GM19372 (cell line): ENCODE measurements around the gene BMPR1B.
"Not testable (repeated sequence)": the region's sequence is repeated elsewhere in the genome, so short reads cannot be mapped to it uniquely, and the experiment has no call there.

Experiments used
- ATAC-seq: cut with Tn5 transposase; IDR thresholded peaks from one replicate; pipeline ENCODE4 v1.9.1; 2021; ENCODE audit warnings: mild to moderate bottlenecking, low read depth, moderate library complexity; ENCODE audit not compliant: unreplicated experiment

The BMPR1B gene

GRCh38 chr4:95108883-95109421 lies 351.2 kb downstream of the BMPR1B start:
- ATAC-seq = no peak

- ATAC-seq = no peak
Measured at GRCh38 chr4:95114521-95114920, 356.8 kb downstream of the BMPR1B start.

DNA sequence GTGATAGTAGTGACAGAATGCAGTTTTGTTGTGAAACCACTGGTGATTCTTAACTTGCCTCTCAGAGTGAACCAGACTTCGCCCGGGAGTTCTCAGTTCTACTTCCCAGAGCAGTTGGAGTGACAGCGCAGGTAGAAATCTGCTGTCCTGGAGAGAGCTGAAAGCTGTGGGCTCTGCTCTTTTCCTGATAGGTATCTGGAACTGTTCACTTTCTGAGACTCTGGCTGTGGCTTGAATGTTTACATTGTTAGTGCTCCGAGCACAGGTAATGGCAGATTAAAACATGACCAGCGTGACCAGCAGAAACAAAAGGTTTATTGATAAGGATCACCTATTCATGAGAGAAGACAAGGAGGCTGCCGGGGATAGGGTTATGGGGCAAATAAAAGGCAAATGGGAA lies 360.7 kb downstream of the BMPR1B start:
- ATAC-seq = no peak

- no peak for ATAC-seq
Measured at GRCh38 chr4:95120456-95120855, 362.7 kb downstream of the BMPR1B start.

DNA sequence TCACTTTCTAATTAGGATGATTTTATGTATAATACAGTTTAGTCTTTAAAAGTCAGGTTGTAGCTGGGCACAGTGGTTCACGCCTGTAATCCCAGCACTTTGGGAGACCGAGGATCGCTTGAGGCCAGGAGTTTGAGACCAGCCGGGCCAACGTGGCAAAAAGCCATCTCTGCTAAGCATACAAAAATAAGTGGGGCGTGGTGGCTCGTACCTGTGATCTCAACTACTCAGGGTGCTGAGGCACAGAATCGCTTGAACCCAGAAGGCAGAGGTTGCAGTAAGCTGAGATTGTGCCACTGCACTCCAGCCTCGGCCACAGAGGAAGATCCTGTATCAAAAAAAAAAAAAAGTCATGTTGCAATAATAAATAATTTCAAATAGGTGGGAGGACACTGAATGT lies 364.2 kb downstream of the BMPR1B start:
- no peak for ATAC-seq

DNA sequence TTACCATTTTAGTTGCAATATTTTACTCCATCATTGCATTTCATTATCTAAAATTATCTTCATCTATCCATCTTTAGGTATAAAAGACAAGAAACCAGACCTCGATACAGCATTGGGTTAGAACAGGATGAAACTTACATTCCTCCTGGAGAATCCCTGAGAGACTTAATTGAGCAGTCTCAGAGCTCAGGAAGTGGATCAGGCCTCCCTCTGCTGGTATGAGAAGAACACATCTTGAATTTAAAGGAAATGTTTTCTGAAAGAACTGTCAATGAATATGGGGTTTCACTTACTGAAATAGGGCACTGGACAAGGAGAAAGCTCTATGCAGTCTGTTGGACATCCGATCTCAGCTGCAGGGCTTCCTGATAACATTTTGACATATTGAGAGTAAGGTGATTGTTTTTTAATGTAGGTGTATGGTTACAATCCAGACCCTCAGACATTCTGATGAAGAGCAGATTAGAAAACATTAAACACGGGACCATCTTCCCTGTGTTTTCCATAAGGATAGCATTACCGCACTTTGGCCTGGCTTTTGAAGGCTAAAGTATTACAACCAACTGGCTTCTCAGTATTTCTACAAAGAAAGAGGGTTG lies 367.2 kb downstream of the BMPR1B start:
- no peak for ATAC-seq

DNA sequence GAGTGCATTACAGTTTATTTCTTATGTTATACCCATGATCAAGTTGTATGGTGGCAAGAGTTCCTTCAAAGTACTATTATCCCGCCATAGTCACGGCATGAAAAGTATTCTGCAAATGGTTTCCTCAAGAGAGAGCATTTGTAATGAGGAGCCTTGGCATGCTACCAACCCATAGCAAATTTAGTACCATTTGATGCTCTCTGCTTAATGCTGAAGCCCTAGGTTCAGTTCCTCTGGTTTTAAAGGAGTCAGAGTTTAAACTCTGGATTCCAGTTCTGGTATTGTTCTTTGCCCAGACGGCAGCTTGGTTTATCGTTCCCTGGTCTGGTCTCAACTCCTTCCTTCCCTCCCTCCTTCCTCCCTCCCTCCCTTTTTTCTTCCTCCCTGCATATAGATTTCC lies 371.3 kb downstream of the BMPR1B start:
- ATAC-seq = no peak

DNA sequence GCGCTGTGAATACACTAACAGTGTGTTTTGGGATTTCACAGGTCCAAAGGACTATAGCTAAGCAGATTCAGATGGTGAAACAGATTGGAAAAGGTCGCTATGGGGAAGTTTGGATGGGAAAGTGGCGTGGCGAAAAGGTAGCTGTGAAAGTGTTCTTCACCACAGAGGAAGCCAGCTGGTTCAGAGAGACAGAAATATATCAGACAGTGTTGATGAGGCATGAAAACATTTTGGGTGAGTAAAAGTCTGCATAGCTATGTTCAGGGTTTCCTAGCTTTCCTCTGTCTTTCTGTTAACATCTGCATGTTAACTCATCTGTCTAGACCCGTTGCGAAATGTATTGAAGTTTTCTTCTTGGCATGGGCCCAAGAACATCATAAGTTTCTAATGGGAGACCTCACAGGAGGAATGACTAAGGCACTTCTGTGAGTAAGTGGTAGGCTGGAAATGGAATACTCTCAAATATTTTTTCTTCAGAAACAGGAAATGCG lies 372.1 kb downstream of the BMPR1B start:
- no peak for ATAC-seq

- not testable (repeated sequence) for ATAC-seq
Measured at GRCh38 chr4:95134016-95134415, 376.3 kb downstream of the BMPR1B start.

DNA sequence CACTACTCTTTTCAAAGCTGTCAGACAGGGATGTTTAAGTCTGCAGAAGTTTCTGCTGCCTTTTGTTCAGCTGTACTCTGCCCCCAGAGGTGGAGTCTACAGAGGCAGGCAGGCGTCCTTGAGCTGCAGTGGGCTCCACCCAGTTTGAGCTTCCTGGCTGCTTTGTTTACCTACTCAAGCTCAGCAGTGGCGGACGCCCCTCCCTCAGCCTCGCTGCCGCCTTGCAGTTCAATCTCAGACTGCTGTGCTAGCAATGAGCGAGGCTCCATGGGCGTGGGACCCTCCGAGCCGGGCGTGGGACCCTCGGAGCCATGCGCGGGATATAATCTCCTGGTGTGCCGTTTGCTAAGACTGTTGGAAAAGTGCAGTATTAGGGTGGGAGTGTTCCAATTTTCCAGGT lies 381.7 kb downstream of the BMPR1B start:
- not testable (repeated sequence) for ATAC-seq

DNA sequence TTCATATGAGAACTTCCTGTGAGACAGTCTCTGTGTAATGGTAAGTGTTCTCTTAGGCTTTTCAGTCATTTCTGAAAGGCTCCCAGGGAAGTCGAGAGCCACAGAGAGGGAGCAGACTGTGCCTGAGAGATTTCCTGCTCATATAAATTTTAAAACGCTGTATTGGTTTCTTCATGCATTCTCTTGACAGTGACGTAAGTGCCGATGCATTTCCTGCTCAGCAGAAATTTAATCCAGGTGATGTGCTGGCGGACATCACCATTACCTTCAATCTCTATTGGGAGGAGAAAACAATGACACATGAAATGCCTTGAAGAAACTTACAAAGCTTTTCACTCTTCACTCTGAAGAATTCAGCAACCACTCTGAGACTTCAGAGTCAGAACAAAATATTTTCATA lies 383.6 kb downstream of the BMPR1B start:
- ATAC-seq = no peak

DNA sequence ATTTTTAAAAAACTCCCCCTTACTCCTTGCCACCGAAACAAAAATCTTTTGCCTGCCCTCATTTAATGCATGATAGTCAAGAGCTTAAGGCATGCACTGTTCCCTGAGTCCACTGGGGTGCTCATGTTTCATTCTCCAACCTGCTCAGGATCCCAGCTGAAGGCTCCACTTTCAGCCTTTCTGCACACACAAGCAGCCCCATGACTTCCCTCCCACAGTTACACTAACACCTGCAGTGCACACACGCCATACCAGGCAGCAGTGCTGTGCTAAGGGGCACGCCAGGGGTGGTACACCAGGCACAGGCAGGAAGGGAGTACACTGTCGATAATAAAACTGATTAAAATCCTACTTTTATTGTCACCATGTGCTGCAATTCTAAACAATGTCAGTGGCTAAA lies 385.2 kb downstream of the BMPR1B start:
- ATAC-seq = no peak

- no peak for ATAC-seq
Measured at GRCh38 chr4:95151255-95151654, 393.5 kb downstream of the BMPR1B start.

DNA sequence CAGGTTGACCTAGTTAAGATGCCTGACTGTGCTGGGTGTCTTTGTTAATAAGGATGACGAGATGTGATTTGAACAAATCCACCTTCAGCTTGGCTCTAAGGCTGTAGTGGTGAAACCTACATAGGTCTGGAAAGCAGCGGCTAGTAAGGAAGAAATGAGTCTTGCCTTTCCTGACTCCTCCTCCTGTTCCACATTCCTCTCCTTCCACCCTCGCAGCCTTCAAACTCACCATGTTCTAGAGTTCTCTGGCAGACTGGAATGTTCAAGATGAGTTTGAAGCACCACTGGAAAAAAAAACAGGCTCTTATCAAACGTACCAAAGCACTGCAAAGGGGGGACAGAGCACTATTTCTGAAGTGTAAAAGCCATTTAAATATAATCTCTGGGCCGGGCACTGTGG lies 395.4 kb downstream of the BMPR1B start:
- no peak for ATAC-seq

DNA sequence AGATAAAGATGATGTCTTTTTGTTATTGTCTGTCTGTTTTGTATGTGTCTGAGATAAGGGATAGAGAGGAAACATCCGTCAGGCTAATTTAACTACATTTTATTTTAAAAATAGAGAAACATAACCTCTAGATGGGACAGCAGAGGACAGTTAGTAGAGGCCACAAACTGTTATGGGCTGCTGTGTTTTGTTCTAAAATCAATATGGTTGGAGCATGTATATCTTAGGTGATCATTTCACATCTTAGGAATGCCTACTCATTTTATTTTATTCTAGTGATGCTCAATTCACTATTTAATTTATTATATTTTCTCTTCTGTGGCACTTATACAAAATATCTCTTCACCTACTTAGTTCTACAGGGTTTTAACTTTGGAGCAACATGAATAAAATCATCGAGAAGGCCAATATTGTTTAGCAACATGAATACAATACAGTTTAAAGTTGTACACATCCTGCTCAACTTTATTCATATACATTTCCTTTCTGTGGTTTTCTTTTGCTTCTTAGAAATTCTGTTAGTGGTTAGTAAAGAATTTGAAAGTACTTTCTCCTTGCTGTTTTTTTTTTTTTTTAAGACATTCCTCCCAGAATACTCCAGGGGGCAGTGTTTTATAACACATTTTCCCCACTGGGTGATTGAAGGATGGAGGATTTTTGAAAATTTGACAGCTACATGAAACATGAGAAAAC lies 398.1 kb downstream of the BMPR1B start:
- no peak for ATAC-seq

DNA sequence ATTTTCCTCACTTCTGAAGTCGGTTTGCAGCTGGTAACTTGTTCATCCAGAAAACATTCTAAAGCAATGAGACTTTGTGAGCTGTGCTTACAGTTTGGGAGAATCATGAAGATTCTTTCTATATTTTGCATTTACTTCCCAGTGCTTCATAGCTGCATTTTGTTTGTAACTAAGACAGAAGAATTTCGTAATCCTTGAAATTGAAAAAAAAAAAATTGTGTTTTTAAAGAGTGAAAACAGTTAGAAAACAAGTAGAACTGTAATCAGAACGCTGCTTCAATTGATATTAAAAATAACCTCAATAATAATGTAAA lies 398.7 kb downstream of the BMPR1B start:
- no peak for ATAC-seq

DNA sequence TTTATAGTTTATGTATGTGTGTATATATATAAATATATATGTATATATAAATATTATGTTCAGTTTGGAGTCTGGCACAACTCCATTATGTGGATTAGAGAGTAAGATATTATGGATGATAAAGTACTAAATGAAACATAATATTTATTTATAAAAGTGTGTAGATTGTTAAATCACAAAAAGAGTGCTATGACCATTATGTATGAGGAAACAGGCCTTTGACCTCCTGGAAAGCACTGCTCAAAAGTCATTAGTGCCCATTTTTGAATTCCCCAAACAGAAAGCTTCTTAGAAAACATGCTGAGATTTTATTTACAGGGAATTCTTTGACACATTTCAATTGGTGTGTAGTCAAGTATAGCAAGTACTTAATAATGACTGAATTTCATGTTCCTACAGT lies 399.8 kb downstream of the BMPR1B start:
- no peak for ATAC-seq

DNA sequence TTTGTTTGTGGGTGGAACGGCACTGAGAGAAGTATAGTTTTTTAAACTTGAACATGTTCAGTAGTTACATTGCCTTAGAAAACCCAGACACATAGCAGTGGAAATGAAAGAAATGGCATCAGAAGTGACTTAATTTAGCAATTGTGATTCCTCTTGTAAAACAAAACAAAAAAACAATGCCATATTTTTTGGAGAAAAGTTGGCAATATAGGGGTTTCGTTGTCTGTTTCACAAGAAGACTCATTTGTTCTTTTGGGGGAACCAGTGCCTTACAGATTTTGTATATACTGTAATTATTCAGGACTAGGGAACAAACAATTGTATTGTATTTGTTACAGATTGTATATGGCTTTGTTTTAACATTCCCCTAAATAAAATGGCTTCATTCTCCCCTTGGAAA lies 400.3 kb downstream of the BMPR1B start:
- ATAC-seq = no peak

GRCh38 chr4:95158626-95159025 lies 400.9 kb downstream of the BMPR1B start:
- no peak for ATAC-seq

- ATAC-seq = no peak
Measured at GRCh38 chr4:95159384-95159783, 401.6 kb downstream of the BMPR1B start.

DNA sequence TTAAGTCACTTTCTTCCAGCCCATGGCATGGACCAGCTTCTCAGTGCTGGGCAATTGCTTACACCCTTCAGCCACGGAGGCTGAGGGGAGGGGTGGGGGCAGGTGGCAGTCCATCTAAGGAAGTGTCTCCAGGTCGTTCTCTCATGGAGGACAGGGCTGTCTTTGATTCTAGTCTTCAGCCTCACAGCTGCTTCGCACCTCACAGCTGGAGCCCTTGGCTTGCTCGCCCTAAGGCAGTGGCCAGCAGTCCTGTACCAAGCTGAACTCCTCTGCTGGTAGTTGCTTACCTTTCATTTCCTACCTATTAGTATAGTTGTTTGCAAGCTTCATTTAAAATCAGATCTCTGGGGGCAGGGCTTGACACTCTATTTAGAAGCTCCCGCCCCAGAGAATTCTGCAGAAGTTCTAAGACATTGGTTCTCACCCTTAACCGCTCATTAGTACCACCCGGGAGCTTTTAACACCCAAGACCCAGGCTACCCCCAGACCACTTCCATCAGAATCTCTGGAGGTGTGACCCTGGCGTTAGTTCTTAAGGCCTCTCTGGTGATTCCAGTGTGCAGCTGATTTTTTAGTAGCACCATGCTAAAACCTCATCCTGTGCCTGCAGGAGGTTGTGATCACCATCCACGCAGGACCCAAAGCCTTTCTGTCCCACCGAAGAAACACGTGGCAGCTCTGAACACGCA lies 404.2 kb downstream of the BMPR1B start:
- ATAC-seq = no peak

DNA sequence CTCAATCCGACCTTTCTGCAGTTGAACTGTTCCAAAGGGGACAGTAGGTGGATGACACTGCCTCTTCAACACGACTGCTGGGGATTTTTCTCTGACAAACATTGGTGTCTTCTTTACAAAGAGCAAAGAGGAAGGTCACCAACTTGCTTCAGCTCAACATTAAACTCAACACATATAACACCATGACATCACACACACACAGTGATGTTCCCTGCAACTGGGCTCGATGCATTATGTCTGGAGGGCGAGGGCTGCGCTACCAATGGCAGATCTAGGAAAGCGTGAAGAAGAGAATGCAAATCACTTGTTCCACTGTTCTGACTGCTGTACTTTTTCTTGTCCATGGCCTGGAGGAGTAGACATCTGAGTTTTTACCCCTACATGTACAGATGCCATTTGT lies 405.1 kb downstream of the BMPR1B start:
- ATAC-seq = no peak
